ENCODE data around the gene MBOAT1. TPM values are rescaled to one million over a fixed set of nuclear protein-coding genes. Genes with fewer than 3 reads are reported as not detected.
"Not testable (repeated sequence)": the region's sequence is repeated elsewhere in the genome, so short reads cannot be mapped to it uniquely, and the experiment has no call there.

MBOAT1 gene
- total RNA-seq, 1 experiment from 2014 or later: 22.0 TPM

DNA sequence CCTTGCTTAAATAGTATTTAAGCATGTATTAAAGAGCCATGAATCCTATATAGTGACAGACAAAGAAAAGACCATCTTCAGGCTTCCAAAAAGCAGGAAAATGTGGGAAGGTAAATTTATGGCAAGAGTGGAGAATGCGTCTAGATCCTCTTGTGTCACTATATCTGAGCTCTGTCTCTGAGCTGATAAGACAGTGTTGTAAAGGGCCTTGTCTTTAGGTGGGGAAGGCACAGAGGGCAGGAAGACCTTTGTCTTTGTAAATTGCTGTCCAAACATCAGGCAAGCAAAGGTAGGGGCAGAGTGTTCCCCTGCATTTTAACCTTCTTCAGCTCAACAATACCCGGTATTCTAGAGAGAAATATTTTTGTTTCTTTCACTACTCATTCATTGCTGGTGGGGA lies 33.9 kb upstream of the MBOAT1 start:
- Histone ChIP-seq H3K4me1 (replicated peaks; ENCODE audit: insufficient read depth) (no peaks in the 10 kb centered on the region), H3K4me2 (no peak overlapping the region), H3K4me3 (no peak overlapping the region), H3K9me3 (ENCODE audit: insufficient read depth, low read depth) (peaks cover 6% of the 10 kb centered on the region; the same call in 1 of the 2 replicates), H3K27me3 (ENCODE audit: insufficient read depth, low read depth) (no peaks in the 10 kb centered on the region), H2AFZ (no peak overlapping the region), H3K36me3 (ENCODE audit: low read depth) (no peaks in the 10 kb centered on the region), H3K27ac (no peak overlapping the region), H3F3A (ENCODE audit: insufficient read depth, low read depth) (no peaks in the 10 kb centered on the region), H4K20me1 (ENCODE audit: insufficient read depth) (no peaks in the 10 kb centered on the region), H3K9me2 (ENCODE audit: insufficient read depth) (no peaks in the 10 kb centered on the region), H3K79me2 (ENCODE audit: low read depth) (no peaks in the 10 kb centered on the region)
- BruUV-seq (replicated peaks): no TSS peak
- intact Hi-C loops (cut with micrococcal nuclease; ENCODE audit: unreplicated experiment): no loop called here
- POLR2A ChIA-PET (ENCODE audit: unreplicated experiment): no interaction called here
- no peak for DNase-seq
- TF ChIP-seq CTCF (conservative IDR thresholded peaks at IDR 0.05): no peak
- TF ChIP-seq EZH2 (IDR thresholded peaks at IDR 0.05; ENCODE audit: low read depth): no peak
- CTCF ChIA-PET: no interaction called here

DNA sequence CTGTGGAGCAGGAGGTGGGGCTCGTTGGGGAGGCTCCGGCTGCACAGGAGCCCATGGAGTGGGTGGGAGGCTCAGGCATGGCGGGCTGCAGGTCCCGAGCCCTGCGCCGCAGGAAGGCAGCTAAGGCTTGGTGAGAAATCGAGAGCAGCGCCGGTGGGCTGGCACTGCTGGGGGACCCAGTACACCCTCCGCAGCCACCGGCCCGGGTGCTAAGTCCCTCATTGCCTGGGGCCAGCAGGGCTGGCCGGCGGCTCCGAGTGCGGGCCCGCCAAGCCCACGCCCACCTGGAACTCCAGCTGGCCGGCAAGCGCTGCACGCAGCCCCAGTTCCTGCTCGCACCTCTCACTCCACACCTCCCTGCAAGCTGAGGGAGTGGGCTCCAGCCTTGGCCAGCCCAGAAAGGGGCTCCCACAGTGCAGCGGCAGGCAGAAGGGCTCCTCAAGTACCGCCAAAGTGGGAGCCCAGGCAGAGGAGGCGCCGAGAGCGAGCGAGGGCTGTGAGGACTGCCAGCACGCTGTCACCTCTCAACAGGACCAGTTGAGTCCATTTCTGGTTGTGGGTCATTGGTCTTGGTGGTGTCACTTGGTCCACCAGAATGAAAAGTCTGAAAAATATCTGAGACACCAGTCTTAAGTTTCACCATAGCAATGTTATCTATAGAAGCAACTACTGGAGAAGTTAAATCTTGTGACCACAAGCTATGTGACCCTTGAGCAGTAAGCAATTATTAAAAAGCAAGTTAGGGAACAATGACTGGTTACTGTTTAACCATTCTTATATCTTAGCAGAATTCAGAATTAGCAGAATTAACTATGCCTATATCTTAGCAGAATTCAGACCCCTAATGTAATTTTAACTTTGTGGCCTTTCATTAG lies 32.8 kb upstream of the MBOAT1 start:
- H3K36me3 ChIP-seq (ENCODE audit: low read depth); H3K9me3 ChIP-seq (ENCODE audit: insufficient read depth, low read depth); H3F3A ChIP-seq (ENCODE audit: insufficient read depth, low read depth); H3K79me2 ChIP-seq (ENCODE audit: low read depth); BruUV-seq (replicated peaks); H2AFZ ChIP-seq; intact Hi-C loops (cut with micrococcal nuclease; ENCODE audit: unreplicated experiment); H3K4me2 ChIP-seq; H3K4me1 ChIP-seq (replicated peaks; ENCODE audit: insufficient read depth); H3K9me2 ChIP-seq (ENCODE audit: insufficient read depth); POLR2A ChIA-PET (ENCODE audit: unreplicated experiment); H3K27me3 ChIP-seq (ENCODE audit: insufficient read depth, low read depth); DNase-seq; H4K20me1 ChIP-seq (ENCODE audit: insufficient read depth); H3K27ac ChIP-seq; CTCF ChIA-PET; H3K4me3 ChIP-seq: not testable (repeated sequence)

GRCh38 chr6:20243288-20243687 lies 31.0 kb upstream of the MBOAT1 start:
- H3K4me1 ChIP-seq (replicated peaks; ENCODE audit: insufficient read depth): no peaks in the 10 kb centered on the region
- POLR2A ChIA-PET (ENCODE audit: unreplicated experiment): no interaction called here
- H3K36me3 ChIP-seq (ENCODE audit: low read depth): no peaks in the 10 kb centered on the region
- CTCF ChIA-PET: no interaction called here
- H4K20me1 ChIP-seq (ENCODE audit: insufficient read depth): no peaks in the 10 kb centered on the region
- no peak overlapping the region for H3K27ac ChIP-seq
- DNase-seq: no peak
- H3F3A ChIP-seq (ENCODE audit: insufficient read depth, low read depth): no peaks in the 10 kb centered on the region
- TF ChIP-seq EZH2 (IDR thresholded peaks at IDR 0.05; ENCODE audit: low read depth): no peak
- no peak for TF ChIP-seq CTCF (conservative IDR thresholded peaks at IDR 0.05)
- BruUV-seq (replicated peaks): no TSS peak
- peaks cover 6% of the 10 kb centered on the region; the same call in 1 of the 2 replicates for H3K9me3 ChIP-seq (ENCODE audit: insufficient read depth, low read depth)
- H3K4me2 ChIP-seq: no peak overlapping the region
- no peaks in the 10 kb centered on the region for H3K9me2 ChIP-seq (ENCODE audit: insufficient read depth)
- H3K27me3 ChIP-seq (ENCODE audit: insufficient read depth, low read depth): no peaks in the 10 kb centered on the region
- no peak overlapping the region for H3K4me3 ChIP-seq
- H3K79me2 ChIP-seq (ENCODE audit: low read depth): no peaks in the 10 kb centered on the region
- H2AFZ ChIP-seq: no peak overlapping the region
- intact Hi-C loops (cut with micrococcal nuclease; ENCODE audit: unreplicated experiment): no loop called here
